ENCODE measurements around the gene GALNT16.
"Not testable (repeated sequence)": the region's sequence is repeated elsewhere in the genome, so short reads cannot be mapped to it uniquely, and the experiment has no call there.

The GALNT16 gene

GRCh38 chr14:69259527-69260189 is at the start of gene GALNT16:
Gene GALNT16 (plus strand): TSS chr14:69260158. CDS start chr14:69260291, 133 bp downstream.
- no peak for DNase-seq

- DNase-seq: no peak
These were observed 45.6 kb upstream of the GALNT16 start for GRCh38 chr14:69214393-69214792.

GRCh38 chr14:69217663-69218062 is 42.3 kb upstream of the GALNT16 start:
- not testable (repeated sequence) for DNase-seq

- no peak for DNase-seq
These were observed 35.0 kb upstream of the GALNT16 start for GRCh38 chr14:69224946-69225345.

GRCh38 chr14:69226178-69226577 is 33.8 kb upstream of the GALNT16 start:
- no peak for DNase-seq

GRCh38 chr14:69226736-69227135 is 33.2 kb upstream of the GALNT16 start:
- no peak for DNase-seq

- DNase-seq: no peak
These were observed 28.5 kb upstream of the GALNT16 start for GRCh38 chr14:69231486-69231885.

- no peak for DNase-seq
These were observed 27.6 kb upstream of the GALNT16 start for GRCh38 chr14:69232388-69232787.

- DNase-seq: no peak
These were observed 25.9 kb upstream of the GALNT16 start for GRCh38 chr14:69234106-69234505.

GRCh38 chr14:69235708-69236107 is 24.2 kb upstream of the GALNT16 start:
- DNase-seq: no peak

GRCh38 chr14:69237142-69237541 is 22.8 kb upstream of the GALNT16 start:
- DNase-seq: no peak

GRCh38 chr14:69237584-69237983 is 22.4 kb upstream of the GALNT16 start:
- no peak for DNase-seq

- DNase-seq: no peak
These were observed 21.1 kb upstream of the GALNT16 start for GRCh38 chr14:69238883-69239282.

GRCh38 chr14:69240527-69241173 is 19.3 kb upstream of the GALNT16 start:
- DNase-seq: no peak

GRCh38 chr14:69241577-69241976 is 18.4 kb upstream of the GALNT16 start:
- DNase-seq: no peak

GRCh38 chr14:69242311-69243224 is 17.4 kb upstream of the GALNT16 start:
- DNase-seq: peak; percentile 41 to 65

- DNase-seq: no peak
These were observed 15.0 kb upstream of the GALNT16 start for GRCh38 chr14:69244946-69245345.

- DNase-seq: no peak
These were observed 13.6 kb upstream of the GALNT16 start for GRCh38 chr14:69246331-69246730.

- DNase-seq: no peak
These were observed 12.1 kb upstream of the GALNT16 start for GRCh38 chr14:69247676-69248440.

GRCh38 chr14:69249603-69250002 is 10.4 kb upstream of the GALNT16 start:
- no peak for DNase-seq

GRCh38 chr14:69252851-69253250 is 7.1 kb upstream of the GALNT16 start:
- DNase-seq: no peak

GRCh38 chr14:69259168-69259526 is 811 bp upstream of the GALNT16 start:
- no peak for DNase-seq
